Common myeloid progenitor, CD34-positive (primary cell): ENCODE data around the gene TMIGD3.

Experiments
- CTCF ChIA-PET: fragments of 350-600 bp; sonication (Branson Sonifier 250); formaldehyde crosslinking; loops from one replicate; lab custom pipeline; 2021; ENCODE audit warnings: antibody characterized with exemption; lab: Charles Lee
- POLR2A ChIA-PET: fragments of 350-600 bp; sonication (Branson Sonifier 250); formaldehyde crosslinking; loops from one replicate; lab custom pipeline; 2021; ENCODE audit warnings: antibody characterized with exemption; lab: Charles Lee
- DNase-seq, 3 donors: peaks; one replicate each; pipeline versions ENCODE4 v3.0.0 to v3.0.0-alpha.2; 2013
- H3K27ac ChIP-seq, 2 experiments: 1 replicate in 1 of 2; 2 replicates in 1 of 2; pipeline ENCODE4 v1.7.0; 2013; ENCODE audit warnings: inconsistent platforms in 2 of 2, low read length in 2 of 2, mild to moderate bottlenecking in 2 of 2, low read depth in 1 of 2, moderate library complexity in 1 of 2; ENCODE audit not compliant: severe bottlenecking in 2 of 2, insufficient read depth in 1 of 2, poor library complexity in 1 of 2
- H3K27me3 ChIP-seq, 5 experiments: replicated peaks in 2 of 5; 1 replicate in 3 of 5; 2 replicates in 2 of 5; pipeline versions ENCODE4 v1.6.1 to v1.7.0; 2013; ENCODE audit warnings: low read length in 4 of 5, mild to moderate bottlenecking in 2 of 5, moderate library complexity in 2 of 5, inconsistent platforms in 1 of 5; ENCODE audit not compliant: insufficient read depth in 5 of 5, control insufficient read depth in 4 of 5
- H3K36me3 ChIP-seq, 4 experiments: 1 replicate in 2 of 4; 2 replicates in 2 of 4; pipeline versions ENCODE4 v1.6.1 to v1.7.0; 2013; ENCODE audit warnings: low read length in 3 of 4, control low read depth in 1 of 4, mild to moderate bottlenecking in 1 of 4; ENCODE audit not compliant: control insufficient read depth in 4 of 4, insufficient read depth in 4 of 4
- H3K4me1 ChIP-seq, 4 experiments: 1 replicate in 3 of 4; 2 replicates in 1 of 4; pipeline versions ENCODE4 v1.6.1 to v1.7.1; 2013; ENCODE audit warnings: low read length in 3 of 4, mild to moderate bottlenecking in 3 of 4, control low read depth in 1 of 4, inconsistent platforms in 1 of 4, moderate library complexity in 1 of 4; ENCODE audit not compliant: control insufficient read depth in 4 of 4, insufficient read depth in 4 of 4; ENCODE audit errors: control extremely low read depth in 1 of 4
- H3K4me3 ChIP-seq, 7 experiments: 1 replicate in 4 of 7; 2 replicates in 3 of 7; pipeline versions ENCODE4 v1.5.1 to v1.7.0; 2013; ENCODE audit warnings: mild to moderate bottlenecking in 7 of 7, low read length in 6 of 7, moderate library complexity in 6 of 7, inconsistent platforms in 2 of 7, low read depth in 2 of 7, control low read depth in 1 of 7; ENCODE audit not compliant: insufficient read depth in 4 of 7, control insufficient read depth in 1 of 7; ENCODE audit errors: extremely low read depth in 1 of 7
- H3K9me3 ChIP-seq, 5 experiments: 1 replicate in 4 of 5; 2 replicates in 1 of 5; pipeline versions ENCODE4 v1.6.1 to v1.7.1; 2013; ENCODE audit warnings: low read length in 4 of 5, mild to moderate bottlenecking in 2 of 5, inconsistent platforms in 1 of 5, low read depth in 1 of 5, moderate library complexity in 1 of 5; ENCODE audit not compliant: control insufficient read depth in 4 of 5, insufficient read depth in 2 of 5; ENCODE audit errors: control extremely low read depth in 1 of 5
- WGBS: methylation state at CpG from one replicate; pipeline ENCODE4 v1.1.5; 2013; ENCODE audit not compliant: insufficient coverage; 5-methylcytosine and 5-hydroxymethylcytosine counted together

Gene TMIGD3

GRCh38 chr1:111474106-111474505 is 29.3 kb downstream of the TMIGD3 start:
- H3K4me3 ChIP-seq = peak overlapping the region in 6 of 7 experiments; percentile 57 to 79 (median 70)

GRCh38 chr1:111471538-111471937 is 31.9 kb downstream of the TMIGD3 start:
- H3K4me3 ChIP-seq = peak overlapping the region in 2 of 7 experiments; percentile 17 to 43

More at GRCh38 chr1:111474106-111474505, 29.3 kb downstream of the TMIGD3 start:
- Histone ChIP-seq H3K36me3 (peaks cover 0 to 11% (median 4%) of the 10 kb centered on the region in 4 experiments), H3K27ac (peak overlapping the region; percentile 78 to 93), H3K27me3 (no peaks in the 10 kb centered on the region), H3K9me3 (no peaks in the 10 kb centered on the region), H3K4me1 (peaks cover 60 to 90% (median 73%) of the 10 kb centered on the region in 4 experiments)
- WGBS = no CpG with 5 or more reads among the region's 5 CpGs
- no peak for DNase-seq
- ChIA-PET CTCF (interaction anchor here (1.0 to 11.3 kb wide), 3 partner anchors 21 to 190 kb away, joined by 3 to 151 read pairs (median 4); partner anchors contain the start of genes ADORA3 and TMIGD3), POLR2A (interaction anchor here (1.5 kb wide), 1 partner anchor 34 kb away, joined by 6 read pairs; no protein-coding TSS in a partner anchor)

GRCh38 chr1:111471012-111471411 is 32.4 kb downstream of the TMIGD3 start:
- DNase-seq = peak; percentile 94 to 99 (median 98)
- Histone ChIP-seq H3K36me3 (peaks cover 0 to 6% (median under 1%) of the 10 kb centered on the region in 4 experiments), H3K27ac (peak overlapping the region; percentile 46 to 69), H3K27me3 (no peaks in the 10 kb centered on the region), H3K4me3 (peak overlapping the region in 4 of 7 experiments; percentile 37 to 51 (median 46)), H3K9me3 (no peaks in the 10 kb centered on the region), H3K4me1 (peaks cover 40 to 77% (median 51%) of the 10 kb centered on the region in 4 experiments)
- POLR2A ChIA-PET = interaction anchor here (1.1 kb wide), 2 partner anchors 18 to 190 kb away, joined by 3 to 5 read pairs; no protein-coding TSS in a partner anchor
- WGBS = 0% methylated on average over 3 of the region's 3 CpGs
- CTCF ChIA-PET = interaction anchor here (0.6 to 2.6 kb wide), 5 partner anchors 8 to 298 kb away, joined by 3 to 15 read pairs (median 9); no protein-coding TSS in a partner anchor

More at GRCh38 chr1:111471538-111471937, 31.9 kb downstream of the TMIGD3 start:
- Histone ChIP-seq H3K36me3 (peaks cover 0 to 6% (median under 1%) of the 10 kb centered on the region in 4 experiments), H3K4me1 (peaks cover 45 to 83% (median 56%) of the 10 kb centered on the region in 4 experiments), H3K27me3 (no peaks in the 10 kb centered on the region), H3K27ac (peak overlapping the region in 1 of 2 experiments; percentile 69), H3K9me3 (no peaks in the 10 kb centered on the region)
- CTCF ChIA-PET = interaction anchor here (1.3 to 2.6 kb wide), 4 partner anchors 9 to 298 kb away, joined by 3 to 15 read pairs (median 10); no protein-coding TSS in a partner anchor
- WGBS = no CpG with 5 or more reads among the region's 3 CpGs
- DNase-seq = no peak
- POLR2A ChIA-PET = interaction anchor here (1.1 kb wide), 1 partner anchor 189 kb away, joined by 3 read pairs; no protein-coding TSS in a partner anchor

GRCh38 chr1:111470596-111470995 is 32.8 kb downstream of the TMIGD3 start:
- H3K4me1 ChIP-seq = peaks cover 37 to 73% (median 47%) of the 10 kb centered on the region in 4 experiments
- POLR2A ChIA-PET = interaction anchor here (1.1 kb wide), 1 partner anchor 17 kb away, joined by 5 read pairs; no protein-coding TSS in a partner anchor

GRCh38 chr1:111469539-111469938 is 33.9 kb downstream of the TMIGD3 start:
- CTCF ChIA-PET = interaction anchor here (1.1 to 1.6 kb wide), 4 partner anchors 8 to 189 kb away, joined by 3 to 5 read pairs (median 4); no protein-coding TSS in a partner anchor
- Histone ChIP-seq H3K27me3 (no peaks in the 10 kb centered on the region), H3K9me3 (no peaks in the 10 kb centered on the region), H3K36me3 (peaks cover 0 to 6% (median under 1%) of the 10 kb centered on the region in 4 experiments), H3K4me3 (no peak overlapping the region), H3K27ac (no peak overlapping the region), H3K4me1 (peaks cover 28 to 63% (median 38%) of the 10 kb centered on the region in 4 experiments)
- POLR2A ChIA-PET = no interaction called here
- DNase-seq = no peak

More at GRCh38 chr1:111470596-111470995, 32.8 kb downstream of the TMIGD3 start:
- DNase-seq = peak in 1 of 3 donors; percentile 36
- WGBS = 87% methylated on average over 4 of the region's 5 CpGs
- peak overlapping the region; percentile 46 to 69 for H3K27ac ChIP-seq
- no peaks in the 10 kb centered on the region for H3K9me3 ChIP-seq
- peaks cover 0 to 6% (median under 1%) of the 10 kb centered on the region in 4 experiments for H3K36me3 ChIP-seq
- H3K27me3 ChIP-seq = no peaks in the 10 kb centered on the region
- H3K4me3 ChIP-seq = peak overlapping the region in 3 of 7 experiments; percentile 37 to 51 (median 50)
- CTCF ChIA-PET = interaction anchor here (0.6 to 2.6 kb wide), 5 partner anchors 8 to 299 kb away, joined by 3 to 15 read pairs (median 9); no protein-coding TSS in a partner anchor

GRCh38 chr1:111468717-111469100 is 34.7 kb downstream of the TMIGD3 start:
- Histone ChIP-seq H3K36me3 (peaks cover 0 to 6% (median under 1%) of the 10 kb centered on the region in 4 experiments), H3K9me3 (no peaks in the 10 kb centered on the region), H3K27me3 (no peaks in the 10 kb centered on the region), H3K4me3 (no peak overlapping the region), H3K27ac (no peak overlapping the region), H3K4me1 (peaks cover 25 to 54% (median 32%) of the 10 kb centered on the region in 4 experiments)
- ChIA-PET CTCF (interaction anchor here (1.0 to 3.0 kb wide), 7 partner anchors 9 to 190 kb away, joined by 3 to 10 read pairs (median 3); no protein-coding TSS in a partner anchor), POLR2A (no interaction called here)
- no peak for DNase-seq
